ENCODE data around the gene CDC42EP5. TPM values are rescaled to one million over a fixed set of nuclear protein-coding genes. Genes with fewer than 3 reads are reported as not detected.

Gene CDC42EP5
- total RNA-seq, 1 experiment from 2014 or later, result 11.5 TPM

GRCh38 chr19:54448774-54449700 lies 24.1 kb downstream of the CDC42EP5 start, which contains the start of gene LENG8 (continued):
- TF ChIP-seq ARID4B (CRISPR knock-in tag; IDR thresholded peaks at IDR 0.05; ENCODE audit: borderline replicate concordance), result peak; percentile 32; the same call in 1 of the 2 replicates
- peak; percentile 60 for TF ChIP-seq USF2 (CRISPR knock-in tag; IDR thresholded peaks at IDR 0.05)
- peak; percentile 78; the same call in 1 of the 2 replicates for TF ChIP-seq E2F4 (CRISPR knock-in tag; IDR thresholded peaks at IDR 0.05; ENCODE audit: borderline replicate concordance, low read depth)
- TF ChIP-seq FOXP4 (CRISPR knock-in tag; IDR thresholded peaks at IDR 0.05), result peak; percentile 96; the same call in 1 of the 2 replicates
- peak; percentile 97 for TF ChIP-seq ETV6 (CRISPR knock-in tag; IDR thresholded peaks at IDR 0.05)
- peak; percentile 84; the same call in 1 of the 2 replicates for TF ChIP-seq NFE2L1 (CRISPR knock-in tag; IDR thresholded peaks at IDR 0.05)
- 0 out of 2 replicates have a peak, but pooled peaks have one; percentile 54 for TF ChIP-seq TP53 (CRISPR knock-in tag; IDR thresholded peaks at IDR 0.05)
- 0 out of 2 replicates have a peak, but pooled peaks have one; percentile 51 for TF ChIP-seq E2F1 (CRISPR knock-in tag; IDR thresholded peaks at IDR 0.05)
- TF ChIP-seq ZNF512 (CRISPR knock-in tag; IDR thresholded peaks at IDR 0.05; ENCODE audit: borderline replicate concordance), result no peak
- no peak for TF ChIP-seq ZSCAN18 (CRISPR knock-in tag; IDR thresholded peaks at IDR 0.05)
- 0 out of 2 replicates have a peak, but pooled peaks have one; percentile 86 for TF ChIP-seq ZNF232 (CRISPR knock-in tag; IDR thresholded peaks at IDR 0.05)
- peak; percentile 56; the same call in 1 of the 2 replicates for TF ChIP-seq JUN (CRISPR knock-in tag; IDR thresholded peaks at IDR 0.05)
- TF ChIP-seq CREM (CRISPR knock-in tag; IDR thresholded peaks at IDR 0.05), result peak; percentile 81; the same call in 1 of the 2 replicates
- peak; percentile 69; the same call in 1 of the 2 replicates for TF ChIP-seq USF1 (CRISPR knock-in tag; IDR thresholded peaks at IDR 0.05)
- TF ChIP-seq TCF7 (CRISPR knock-in tag; IDR thresholded peaks at IDR 0.05; ENCODE audit: low read depth), result peak; percentile 65; the same call in 1 of the 2 replicates
- TF ChIP-seq E2F5 (CRISPR knock-in tag; IDR thresholded peaks at IDR 0.05), result 0 out of 2 replicates have a peak, but pooled peaks have one; percentile 25
- TF ChIP-seq NR2C2 (CRISPR knock-in tag; IDR thresholded peaks at IDR 0.05), result peak; percentile 48; the same call in 1 of the 2 replicates
- TF ChIP-seq HMGA2 (CRISPR knock-in tag; IDR thresholded peaks at IDR 0.05), result no peak
- 0 out of 2 replicates have a peak, but pooled peaks have one; percentile 49 for TF ChIP-seq CREB1 (CRISPR knock-in tag; IDR thresholded peaks at IDR 0.05)
- TF ChIP-seq IRF1 (CRISPR knock-in tag; IDR thresholded peaks at IDR 0.05), result peak; percentile 80; the same call in 1 of the 2 replicates
